GM18861 (cell line): ENCODE results near the gene PTPRD.
A peak's percentile ranks its signal among the peaks of the same experiment; 100 is the strongest.
"Not testable (repeated sequence)": the region's sequence is repeated elsewhere in the genome, so short reads cannot be mapped to it uniquely, and the experiment has no call there.

ENCODE experiments used
- ATAC-seq: cut with Tn5 transposase; IDR thresholded peaks from one replicate; pipeline ENCODE4 v1.9.1; 2021; ENCODE audit not compliant: unreplicated experiment

The PTPRD gene

GRCh38 chr9:8958358-8958757, 1654.4 kb downstream of the PTPRD start:
- ATAC-seq, result no peak

GRCh38 chr9:8955315-8955714, 1657.5 kb downstream of the PTPRD start:
- ATAC-seq, result no peak

GRCh38 chr9:8946461-8946860, 1666.3 kb downstream of the PTPRD start:
- ATAC-seq, result no peak

GRCh38 chr9:8943392-8943791, 1669.4 kb downstream of the PTPRD start:
- ATAC-seq, result no peak

GRCh38 chr9:8940650-8941049, 1672.2 kb downstream of the PTPRD start:
- ATAC-seq, result no peak

- no peak for ATAC-seq
Observed at GRCh38 chr9:8926461-8926860, 1686.3 kb downstream of the PTPRD start.

GRCh38 chr9:8924562-8924961, 1688.2 kb downstream of the PTPRD start:
- ATAC-seq, result no peak

GRCh38 chr9:8920478-8921183, 1692.2 kb downstream of the PTPRD start:
- ATAC-seq, result not testable (repeated sequence)

- no peak for ATAC-seq
Observed at GRCh38 chr9:8917956-8918739, 1694.7 kb downstream of the PTPRD start.

- ATAC-seq, result no peak
Observed at GRCh38 chr9:8916771-8917170, 1696.0 kb downstream of the PTPRD start.

GRCh38 chr9:8907868-8908267, 1704.9 kb downstream of the PTPRD start:
- peak; percentile 86 for ATAC-seq

GRCh38 chr9:8905731-8906130, 1707.1 kb downstream of the PTPRD start:
- no peak for ATAC-seq

- ATAC-seq, result no peak
Observed at GRCh38 chr9:8904771-8905515, 1707.9 kb downstream of the PTPRD start.

- ATAC-seq, result no peak
Observed at GRCh38 chr9:8903077-8903476, 1709.7 kb downstream of the PTPRD start.

- no peak for ATAC-seq
Observed at GRCh38 chr9:8901146-8901545, 1711.7 kb downstream of the PTPRD start.

GRCh38 chr9:8899511-8899910, 1713.3 kb downstream of the PTPRD start:
- no peak for ATAC-seq

- ATAC-seq, result no peak
Observed at GRCh38 chr9:8895861-8896224, 1717.0 kb downstream of the PTPRD start.

- ATAC-seq, result no peak
Observed at GRCh38 chr9:8895106-8895860, 1717.5 kb downstream of the PTPRD start.

GRCh38 chr9:8890695-8891094, 1722.1 kb downstream of the PTPRD start:
- no peak for ATAC-seq

- ATAC-seq, result no peak
Observed at GRCh38 chr9:8889100-8889499, 1723.7 kb downstream of the PTPRD start.

GRCh38 chr9:8888591-8888990, 1724.2 kb downstream of the PTPRD start:
- ATAC-seq, result no peak
